Kasumi-1 (cell line): ENCODE measurements around the gene FNIP1.
"Not testable (repeated sequence)": the region's sequence is repeated elsewhere in the genome, so short reads cannot be mapped to it uniquely, and the experiment has no call there.

Experiments used
- DNase-seq, 2 experiments: peaks; one replicate each; lab custom pipeline; 2025; lab: John Stamatoyannopoulos, UW

FNIP1 gene

DNA sequence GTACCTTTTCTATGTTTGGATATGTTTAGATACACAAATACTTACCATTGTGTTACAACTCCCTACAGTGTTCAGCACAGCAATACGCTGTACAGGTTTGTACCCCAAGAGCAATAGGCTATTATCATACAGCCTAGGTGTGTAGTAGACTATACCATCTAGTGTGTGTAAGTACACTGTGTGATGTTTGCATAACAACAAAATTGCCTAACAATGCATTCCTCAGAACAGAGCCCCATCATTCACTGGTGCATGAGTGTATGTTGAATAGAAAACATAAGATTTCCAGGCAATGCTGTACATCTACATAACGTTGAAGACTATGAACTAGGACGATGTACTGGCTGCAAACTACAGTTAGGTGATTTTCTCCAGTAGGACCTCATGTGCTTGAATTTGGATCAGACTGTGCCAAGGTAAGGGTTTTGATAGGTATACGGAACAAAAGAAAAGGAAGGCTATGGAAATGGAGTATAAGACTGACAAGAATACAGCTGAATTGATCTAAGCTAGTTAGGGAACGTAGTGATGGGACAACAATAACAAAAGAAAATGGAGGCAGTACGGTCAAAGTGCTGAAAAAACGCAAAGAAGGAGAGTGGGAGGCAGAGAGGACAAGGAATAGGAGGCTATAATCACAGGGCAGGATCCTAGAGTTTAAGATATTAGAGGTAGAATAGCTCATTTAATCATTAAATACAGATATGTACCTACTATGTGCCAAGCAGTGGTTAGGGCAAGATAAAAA is 46.9 kb downstream of the FNIP1 start:
- no peak for DNase-seq

DNA sequence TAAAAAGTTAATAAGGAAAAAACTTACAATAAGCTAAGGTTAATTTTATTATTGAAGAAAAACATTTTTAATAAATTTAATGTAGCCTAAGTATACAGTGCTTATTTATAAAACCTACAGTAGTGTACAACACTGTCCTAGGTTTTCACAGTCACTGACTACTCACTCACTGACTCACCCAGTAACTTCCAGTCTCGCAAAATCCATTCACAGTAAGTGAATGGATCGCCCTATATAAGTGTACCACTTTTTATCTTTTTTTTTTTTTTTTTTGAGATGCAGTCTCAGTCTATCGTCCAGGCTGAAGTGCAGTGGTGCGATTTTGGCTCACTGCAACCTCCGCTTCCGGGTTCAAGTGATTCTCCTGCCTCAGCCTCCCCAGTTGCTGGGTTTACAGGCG is 47.7 kb downstream of the FNIP1 start:
- no peak for DNase-seq

DNA sequence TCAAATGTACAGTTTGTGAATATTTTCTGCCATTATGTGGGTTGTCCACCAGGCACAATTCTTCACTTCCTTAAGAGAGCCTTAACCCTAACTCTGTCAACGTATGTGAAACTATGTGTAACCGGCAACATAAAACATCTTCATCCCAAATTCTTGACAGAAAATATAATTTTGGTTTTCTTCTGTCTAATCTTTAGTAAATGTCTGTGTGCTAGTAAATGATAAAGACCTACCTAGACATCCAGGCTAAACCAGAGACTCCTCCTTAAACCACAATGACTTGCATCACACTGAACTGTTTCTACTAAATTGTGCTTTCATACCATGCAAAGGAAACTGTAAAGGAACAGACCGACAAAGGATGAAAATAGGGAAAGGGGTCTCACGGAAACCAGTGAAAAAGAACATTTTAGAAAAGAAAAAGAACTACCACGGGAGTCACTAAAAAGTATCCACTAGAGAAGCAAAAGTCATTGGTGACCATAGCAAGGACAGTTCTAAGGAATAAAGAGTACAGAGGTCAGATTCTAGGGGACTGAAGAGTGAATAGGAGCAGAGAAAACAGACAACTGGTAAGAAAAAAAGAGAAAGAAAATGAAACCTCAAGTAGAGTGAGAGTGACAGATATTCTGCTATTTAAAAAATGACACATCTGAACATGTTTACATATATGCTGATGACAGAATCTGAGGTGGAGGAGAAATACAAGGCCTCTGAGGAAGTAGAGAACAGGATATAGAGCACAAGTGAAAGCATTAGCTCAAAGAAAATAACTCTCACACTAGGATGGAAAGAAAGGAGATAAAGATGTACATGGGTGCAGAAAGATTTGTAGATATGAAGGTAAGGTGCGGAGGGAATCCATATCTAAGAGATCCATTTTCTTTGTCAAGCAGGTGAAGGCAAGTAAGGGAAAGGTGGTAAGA is 49.4 kb downstream of the FNIP1 start:
- peak; percentile 86 to 88 for DNase-seq

DNA sequence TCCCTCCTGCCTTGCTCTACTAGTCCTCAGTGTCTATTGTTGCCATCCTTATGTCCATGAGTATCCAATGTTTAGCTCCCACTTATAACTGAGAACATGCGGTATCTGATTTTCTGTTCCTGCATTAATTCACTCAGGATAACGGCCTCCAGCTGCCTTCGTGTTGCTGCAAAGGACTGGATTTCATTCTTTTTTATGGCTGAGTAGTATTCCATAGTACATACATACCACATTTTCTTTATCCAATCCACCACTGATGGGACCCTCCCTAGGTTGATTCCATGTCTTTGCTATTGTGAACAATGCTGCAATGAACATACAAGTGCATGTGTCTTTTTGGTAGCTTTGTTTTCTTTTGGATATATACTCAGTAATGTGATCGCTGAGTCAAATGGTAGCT is 50.4 kb downstream of the FNIP1 start:
- no peak for DNase-seq

DNA sequence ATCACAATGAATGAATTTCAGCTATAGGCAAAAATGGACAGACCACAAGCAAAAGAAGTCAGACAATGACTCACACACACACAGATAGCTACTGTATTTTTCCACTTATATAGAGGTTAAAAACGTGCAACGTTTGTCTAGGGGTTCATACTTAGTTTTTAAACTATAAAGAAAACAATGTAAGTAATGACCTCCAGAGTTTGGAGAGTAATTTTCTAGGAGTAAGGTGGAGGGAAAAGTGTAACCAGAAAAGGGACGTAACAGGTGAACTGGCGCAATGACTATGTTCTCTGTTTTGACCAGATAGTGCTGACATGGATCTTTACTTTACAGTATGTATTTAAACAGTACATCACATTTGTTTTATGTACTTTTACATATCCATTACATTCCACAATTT is 51.1 kb downstream of the FNIP1 start:
- DNase-seq: peak in 1 of 2 experiments; percentile 27

DNA sequence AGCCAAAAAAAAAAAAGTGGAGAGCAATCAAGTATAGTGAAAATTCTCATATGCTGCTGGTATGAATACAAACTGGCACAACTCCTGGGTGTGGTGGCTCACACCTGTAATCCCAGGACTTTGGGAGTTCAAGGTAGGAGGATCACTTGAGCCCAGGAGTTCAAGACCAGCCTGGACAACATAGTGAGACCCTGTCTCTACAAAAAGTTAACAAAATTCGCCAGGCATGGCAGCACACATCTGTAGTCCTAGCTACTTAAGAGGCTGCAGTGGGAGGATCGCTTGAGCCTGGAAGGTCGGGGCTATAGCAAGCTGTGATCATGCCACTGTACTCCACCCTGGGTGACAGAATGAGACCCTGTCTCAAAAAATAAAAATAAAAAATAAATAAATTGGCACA is 51.7 kb downstream of the FNIP1 start:
- no peak for DNase-seq

DNA sequence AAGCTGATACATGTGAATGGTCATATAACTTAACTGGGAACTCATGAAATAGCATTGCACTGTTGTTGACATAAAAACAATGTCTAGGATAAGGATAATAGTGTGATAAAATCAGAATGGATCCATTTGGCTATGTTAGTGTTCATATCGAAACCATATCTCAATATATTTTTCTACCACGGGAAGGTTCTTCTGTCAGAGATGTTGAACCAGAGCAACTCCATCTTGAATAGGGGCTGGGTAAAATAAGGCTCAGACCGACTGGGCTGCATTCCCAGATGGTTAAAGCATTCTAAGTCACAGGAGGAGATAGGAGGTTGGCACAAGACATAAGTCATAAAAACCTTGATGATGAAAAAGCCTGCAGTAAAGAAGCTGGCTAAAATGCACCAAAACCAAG is 56.3 kb downstream of the FNIP1 start:
- no peak for DNase-seq

DNA sequence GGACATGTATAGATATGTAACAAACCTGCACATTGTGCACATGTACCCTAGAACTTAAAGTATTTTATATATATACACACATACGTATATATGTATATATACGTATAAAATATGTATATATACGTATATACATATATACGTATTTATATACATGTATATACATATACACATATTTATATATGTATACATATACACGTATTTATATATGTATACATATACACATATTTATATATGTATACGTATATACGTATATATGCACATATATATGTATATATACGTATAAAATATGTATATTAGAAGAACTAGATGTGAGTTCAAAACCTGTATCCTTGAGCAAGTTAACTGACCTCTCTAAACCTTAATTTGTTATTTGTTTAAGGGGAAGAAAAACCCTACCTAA is 61.4 kb downstream of the FNIP1 start:
- no peak for DNase-seq

DNA sequence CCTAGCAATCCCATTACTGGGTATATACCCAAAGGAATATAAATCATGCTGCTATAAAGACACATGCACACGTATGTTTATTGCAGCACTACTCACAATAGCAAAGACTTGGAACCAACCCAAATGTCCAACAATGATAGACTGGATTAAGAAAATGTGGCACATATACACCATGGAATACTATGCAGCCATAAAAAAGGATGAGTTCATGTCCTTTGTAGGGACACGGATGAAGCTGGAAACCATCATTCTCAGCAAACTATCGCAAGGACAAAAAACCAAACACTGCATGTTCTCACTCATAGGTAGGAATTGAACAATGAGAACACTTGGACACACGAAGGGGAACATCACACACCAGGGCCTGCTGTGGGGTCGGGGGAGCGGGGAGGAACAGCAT is 61.9 kb downstream of the FNIP1 start:
- DNase-seq: not testable (repeated sequence)

DNA sequence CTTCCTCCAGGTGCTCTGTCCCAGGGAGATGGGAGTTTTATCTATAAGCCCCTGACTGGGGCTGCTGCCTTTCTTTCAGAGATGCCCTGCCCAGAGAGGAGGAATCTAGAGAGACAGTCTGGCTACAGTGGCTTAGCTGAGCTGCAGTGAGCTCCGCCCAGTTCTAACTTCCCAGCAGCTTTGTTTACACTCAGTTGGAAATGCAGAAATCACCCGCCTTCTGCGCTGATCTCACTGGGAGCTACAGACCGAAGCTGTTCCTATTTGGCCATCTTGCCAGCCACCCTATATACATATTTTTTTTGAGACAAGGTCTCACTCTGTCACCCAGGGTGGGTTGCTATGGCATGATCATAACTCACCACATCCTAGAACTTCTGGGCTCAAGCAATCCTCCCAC is 67.5 kb downstream of the FNIP1 start:
- not testable (repeated sequence) for DNase-seq

DNA sequence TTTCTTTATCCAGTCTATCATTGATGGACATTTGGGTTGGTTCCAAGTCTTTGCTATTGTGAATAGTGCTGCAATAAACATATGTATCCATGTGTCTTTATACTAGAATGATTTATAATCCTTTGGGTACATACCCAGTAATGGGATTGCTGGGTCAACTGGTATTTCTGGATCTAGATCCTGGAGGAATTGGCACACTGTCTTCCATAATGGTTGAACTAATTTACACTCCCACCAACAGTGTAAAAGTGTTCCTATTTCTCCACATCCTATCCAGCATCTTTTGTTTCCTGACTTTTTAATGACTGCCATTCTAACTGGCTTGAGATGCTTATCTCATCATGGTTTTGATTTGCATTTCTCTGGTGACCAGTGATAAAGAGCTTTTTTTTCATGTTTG is 72.7 kb downstream of the FNIP1 start:
- DNase-seq: not testable (repeated sequence)

DNA sequence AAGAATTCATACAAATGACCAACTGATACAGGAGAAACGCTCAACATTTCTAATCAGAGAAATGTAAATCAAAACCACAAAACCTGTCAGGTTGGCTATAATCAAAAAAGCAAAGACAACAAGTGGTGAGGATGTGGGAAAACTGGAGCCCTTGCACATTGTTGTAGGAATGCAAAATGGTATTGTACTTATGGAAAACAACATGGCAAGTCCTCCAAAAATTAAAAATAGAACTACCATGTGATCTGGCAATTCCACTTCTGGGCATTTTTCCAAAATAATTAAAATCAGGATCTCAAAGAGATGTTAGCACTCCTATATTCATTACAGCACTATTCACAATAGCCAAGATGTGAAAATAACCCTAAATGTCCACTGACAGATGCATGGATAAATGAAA is 76.1 kb downstream of the FNIP1 start:
- DNase-seq: no peak

DNA sequence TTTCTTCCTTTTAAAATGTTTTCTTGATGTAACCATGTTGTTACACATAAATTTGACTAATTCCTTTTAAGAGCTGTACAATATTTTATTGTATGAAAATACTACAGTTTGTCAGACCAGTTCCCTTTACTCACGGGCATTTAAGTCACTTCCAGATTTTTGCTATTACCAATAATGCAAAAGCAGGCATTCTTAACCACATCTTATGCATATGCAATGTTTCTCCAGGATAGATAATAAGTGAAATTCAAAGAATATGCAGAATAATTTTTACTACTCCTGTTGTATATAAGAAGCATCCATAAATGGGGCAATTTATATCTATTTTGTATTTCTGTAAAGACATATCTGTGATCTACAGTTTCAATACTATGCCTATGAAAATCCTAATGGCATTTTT is 77.3 kb downstream of the FNIP1 start:
- no peak for DNase-seq

DNA sequence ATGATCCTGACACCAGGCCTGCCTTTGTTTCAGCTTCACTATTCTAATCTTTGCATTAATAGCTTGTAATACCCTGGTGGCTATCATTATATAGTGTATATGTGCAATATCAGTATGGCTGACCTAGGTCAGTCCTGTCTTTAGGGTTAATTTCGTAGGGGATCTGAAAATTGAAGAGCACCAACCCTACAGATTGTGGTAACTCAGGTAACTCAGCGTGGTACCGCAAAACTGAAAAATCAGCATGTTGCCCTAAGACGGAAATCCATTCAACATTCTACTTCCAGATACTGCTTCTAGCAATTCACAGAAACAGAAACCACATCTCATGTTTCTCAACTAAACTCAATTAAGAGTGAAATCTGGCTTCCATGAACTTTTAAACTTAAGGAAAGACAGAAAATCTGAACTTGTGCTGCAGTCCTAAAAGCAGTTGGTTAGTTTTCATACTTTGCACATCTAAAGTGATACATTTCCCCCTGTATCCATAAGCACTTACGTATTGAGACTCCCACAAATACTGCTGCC is 78.3 kb downstream of the FNIP1 start:
- no peak for DNase-seq

DNA sequence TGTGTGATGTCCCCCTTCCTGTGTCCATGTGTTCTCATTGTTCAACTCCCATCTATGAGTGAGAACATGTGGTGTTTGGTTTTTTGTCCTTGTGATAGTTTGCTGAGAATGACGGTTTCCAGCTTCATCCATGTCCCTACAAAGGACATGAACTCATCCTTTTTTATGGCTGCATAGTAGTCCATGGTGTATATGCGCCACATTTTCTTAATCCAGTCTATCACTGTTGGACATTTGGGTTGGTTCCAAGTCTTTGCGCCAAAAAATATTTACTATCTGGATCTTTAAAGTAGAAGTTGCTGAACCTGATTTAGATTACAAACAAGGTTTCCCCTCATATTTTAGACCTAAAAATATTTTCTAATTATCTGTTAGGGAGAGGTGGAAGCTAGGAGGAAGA is 79.7 kb downstream of the FNIP1 start:
- DNase-seq: not testable (repeated sequence)

DNA sequence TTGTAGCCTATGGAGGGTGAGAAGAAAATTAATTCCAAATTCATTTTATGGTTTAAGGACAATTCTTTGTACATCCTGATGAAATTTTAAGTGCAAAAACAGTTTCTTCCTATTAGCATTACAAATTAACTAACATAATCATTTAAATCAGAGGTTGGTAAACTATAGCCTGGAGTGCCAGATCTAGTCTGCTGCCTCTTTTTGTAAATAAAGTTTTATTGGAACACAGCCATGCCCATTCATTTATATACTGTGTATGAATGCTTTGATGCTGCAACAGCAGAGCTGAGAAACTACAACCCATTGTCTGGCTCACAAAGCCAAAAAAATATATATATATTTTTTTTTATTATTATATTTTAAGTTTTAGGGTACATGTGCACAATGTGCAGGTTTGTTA is 80.2 kb downstream of the FNIP1 start:
- no peak for DNase-seq

DNA sequence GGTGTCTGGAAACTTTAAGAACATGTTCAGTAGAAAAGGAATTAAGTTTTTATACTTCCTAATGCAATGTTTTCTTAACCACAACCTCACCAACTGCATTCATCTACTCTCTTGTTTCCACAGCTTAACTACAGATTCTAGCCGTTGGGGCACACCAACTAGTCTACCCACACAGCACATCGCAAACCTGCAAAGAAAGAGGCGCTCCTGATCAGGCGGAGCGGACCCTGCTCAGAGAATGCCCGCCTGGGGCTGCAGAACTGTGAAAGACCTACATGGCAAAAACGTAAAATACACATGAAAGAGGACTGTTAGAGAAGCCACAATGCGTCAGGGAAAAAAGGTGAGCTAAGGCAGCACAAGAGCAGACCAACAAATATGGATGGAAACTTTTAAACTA is 86.4 kb downstream of the FNIP1 start:
- peak in 1 of 2 experiments; percentile 9 for DNase-seq

DNA sequence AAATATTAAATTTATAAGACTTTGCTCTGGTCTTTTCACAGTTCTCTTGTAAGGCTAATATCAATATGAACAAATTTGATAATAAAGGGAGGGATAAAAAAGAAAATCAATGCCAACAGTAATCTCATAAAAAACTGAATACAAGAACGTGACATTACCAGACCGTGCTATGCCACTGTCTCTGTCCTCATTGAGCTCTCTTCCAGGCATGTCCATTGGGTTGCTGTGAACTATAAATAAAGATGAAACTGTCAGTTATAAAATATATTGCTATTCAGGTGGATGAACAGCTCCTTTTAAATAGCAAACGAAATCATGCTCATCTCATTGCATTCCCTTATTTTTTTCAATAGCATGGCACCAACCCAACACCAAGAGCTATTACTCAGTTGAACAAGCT is 87.8 kb downstream of the FNIP1 start:
- DNase-seq: no peak

DNA sequence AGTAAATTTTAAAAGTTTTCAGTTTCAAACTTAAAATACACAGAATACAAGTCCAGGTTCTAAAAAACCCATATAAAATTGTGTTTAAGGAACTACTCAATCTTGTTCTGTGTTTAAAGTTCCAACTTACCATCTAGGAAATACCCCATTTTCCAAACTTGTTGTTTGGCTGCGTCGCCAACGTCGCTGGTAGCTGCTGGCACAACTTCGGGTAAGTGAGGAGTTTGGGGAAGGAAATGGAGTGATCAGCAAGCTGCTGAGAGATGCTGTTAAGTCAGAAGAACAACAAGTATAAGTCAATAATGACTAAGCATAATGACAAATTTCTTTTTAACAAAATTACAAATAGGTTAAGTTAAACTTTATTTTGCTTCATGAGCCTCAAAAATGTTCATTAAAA is 90.5 kb downstream of the FNIP1 start:
- DNase-seq: peak in 1 of 2 experiments; percentile 4

DNA sequence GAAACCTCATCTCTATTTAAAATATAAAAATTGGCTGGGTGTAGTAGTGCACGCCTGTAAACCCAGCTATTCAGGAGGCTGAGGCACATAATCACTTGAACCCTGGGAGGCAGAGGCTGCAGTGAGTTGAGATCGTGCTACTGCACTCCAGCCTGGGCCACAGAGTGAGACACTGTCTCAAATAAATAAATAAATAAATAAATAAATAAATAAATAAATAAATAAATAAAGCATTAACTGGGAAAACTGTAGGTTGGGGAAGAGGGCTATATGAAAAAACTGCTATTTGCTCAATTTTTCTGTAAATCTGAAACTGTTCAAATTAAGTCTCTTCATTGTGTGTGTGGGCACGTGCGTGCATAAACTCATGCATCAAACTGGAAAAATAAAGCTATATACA is 101.9 kb downstream of the FNIP1 start:
- DNase-seq: no peak

DNA sequence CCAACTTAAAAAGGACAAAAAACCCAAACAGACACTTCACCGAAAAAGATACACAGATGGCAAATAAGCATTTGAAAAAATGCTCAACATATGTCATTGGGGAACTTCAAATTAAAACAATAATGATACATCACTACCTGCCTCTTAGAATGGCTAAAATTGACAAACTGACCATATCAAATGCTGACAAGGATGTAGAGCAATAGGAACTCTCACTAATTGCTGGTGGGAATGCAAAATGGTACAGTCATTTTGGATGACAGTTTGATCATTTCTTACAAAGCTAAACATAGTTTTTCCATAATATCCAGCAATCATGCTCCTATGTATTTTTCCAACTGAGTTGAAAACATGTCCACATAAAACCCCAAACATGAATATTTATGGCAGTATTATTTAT is 102.9 kb downstream of the FNIP1 start:
- DNase-seq: no peak

DNA sequence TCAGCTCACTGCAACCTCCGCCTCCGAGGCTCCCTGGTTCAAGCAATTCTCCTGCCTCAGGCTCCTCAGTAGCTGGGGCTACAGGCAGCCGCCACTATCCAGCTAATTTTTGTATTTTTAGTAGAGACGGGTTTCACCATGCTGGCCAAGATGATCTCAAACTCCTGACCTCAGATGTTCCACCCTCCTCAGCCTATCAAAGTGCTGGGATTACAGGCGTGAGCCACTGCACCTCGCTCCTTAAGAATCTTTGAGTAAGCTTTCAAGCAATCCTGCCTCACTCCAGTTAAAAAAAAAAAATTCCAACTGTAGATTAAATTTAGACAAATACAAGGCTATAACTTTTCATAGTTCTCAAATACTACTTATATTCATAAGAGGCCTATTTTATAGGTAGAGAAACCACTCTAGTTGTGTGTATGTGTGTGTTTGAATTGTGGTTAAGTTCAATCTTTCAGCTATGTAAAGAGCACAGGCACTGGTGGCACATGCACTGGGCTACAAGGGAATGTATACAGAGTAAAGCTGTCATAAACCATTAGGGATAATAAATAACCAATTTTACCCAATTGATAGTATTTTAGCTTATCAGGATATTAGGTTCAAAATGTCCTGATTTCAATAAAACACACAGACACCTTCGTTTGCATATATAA is 111.2 kb downstream of the FNIP1 start:
- no peak for DNase-seq

DNA sequence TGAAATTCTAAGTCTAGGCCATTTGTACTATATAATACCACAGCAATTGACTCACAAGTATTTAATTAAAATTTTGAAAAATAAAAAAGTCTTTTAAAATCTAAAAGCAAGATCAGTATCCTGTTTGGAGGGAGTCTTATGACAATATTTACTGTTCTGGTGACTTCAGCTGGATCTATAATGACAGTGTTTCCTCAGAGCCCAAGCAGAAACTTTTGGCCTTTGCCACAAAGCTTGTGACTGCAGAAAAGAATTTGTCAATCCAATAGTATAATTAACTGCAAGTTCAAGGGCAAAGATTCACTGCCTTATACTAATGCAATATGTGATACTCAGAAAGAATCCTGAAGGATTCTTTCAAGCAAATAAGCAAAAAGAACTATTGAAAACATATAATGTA is 112.2 kb downstream of the FNIP1 start:
- no peak for DNase-seq
